ENCODE measurements around the gene KIF19.
"Not testable (repeated sequence)": the region's sequence is repeated elsewhere in the genome, so short reads cannot be mapped to it uniquely, and the experiment has no call there.

The KIF19 gene
- total RNA-seq = 2.4 to 8.0 (median 6.3) reads per million in 4 experiments

GRCh38 chr17:74325743-74326379 lies at the start of gene KIF19:
Gene KIF19, plus strand, starts transcription at chr17:74326226. Its CDS starts 124 bp downstream, at chr17:74326350.
- DNase-seq = no peak

- DNase-seq = no peak
Observed at GRCh38 chr17:74276541-74277009, 49.5 kb upstream of the KIF19 start.

- no peak for DNase-seq
Observed at GRCh38 chr17:74277935-74278334, 48.1 kb upstream of the KIF19 start.

- DNase-seq = not testable (repeated sequence)
Observed at GRCh38 chr17:74279617-74280016, 46.4 kb upstream of the KIF19 start.

GRCh38 chr17:74280093-74280513 lies 45.9 kb upstream of the KIF19 start:
- no peak for DNase-seq

- DNase-seq = no peak
Observed at GRCh38 chr17:74281799-74282198, 44.2 kb upstream of the KIF19 start.

GRCh38 chr17:74282274-74282586 lies 43.8 kb upstream of the KIF19 start:
- DNase-seq = not testable (repeated sequence)

GRCh38 chr17:74282587-74283370 lies 43.2 kb upstream of the KIF19 start:
- no peak for DNase-seq

- no peak for DNase-seq
Observed at GRCh38 chr17:74283371-74283673, 42.7 kb upstream of the KIF19 start.

- DNase-seq = no peak
Observed at GRCh38 chr17:74287031-74287602, 38.9 kb upstream of the KIF19 start.

- DNase-seq = no peak
Observed at GRCh38 chr17:74288785-74289184, 37.2 kb upstream of the KIF19 start.

- DNase-seq = no peak
Observed at GRCh38 chr17:74289688-74290087, 36.3 kb upstream of the KIF19 start.

GRCh38 chr17:74290340-74290739 lies 35.7 kb upstream of the KIF19 start:
- DNase-seq = no peak

GRCh38 chr17:74292495-74292894 lies 33.5 kb upstream of the KIF19 start:
- DNase-seq = no peak

- DNase-seq = no peak
Observed at GRCh38 chr17:74295625-74296547, 30.1 kb upstream of the KIF19 start.

- no peak for DNase-seq
Observed at GRCh38 chr17:74296548-74296936, 29.5 kb upstream of the KIF19 start.

- DNase-seq = no peak
Observed at GRCh38 chr17:74297941-74298340, 28.1 kb upstream of the KIF19 start.

- DNase-seq = no peak
Observed at GRCh38 chr17:74298778-74299177, 27.2 kb upstream of the KIF19 start.

GRCh38 chr17:74299226-74300009 lies 26.6 kb upstream of the KIF19 start:
- no peak for DNase-seq

GRCh38 chr17:74303305-74303704 lies 22.7 kb upstream of the KIF19 start:
- DNase-seq = no peak

- DNase-seq = no peak
Observed at GRCh38 chr17:74304184-74304583, 21.8 kb upstream of the KIF19 start.

All from effector CD8-positive, alpha-beta T cell (primary cell).